Measurements from ENCODE around the gene TMEM244.

TMEM244 gene

GRCh38 chr6:129785047-129785755, 75.9 kb downstream of the TMEM244 start:
- Histone ChIP-seq H3K36me3 (ENCODE audit: control insufficient read depth, insufficient read depth, low read length, severe bottlenecking) (no peaks in the 10 kb centered on the region), H3K4me3 (ENCODE audit: low read length) (no peak overlapping the region), H3K9ac (ENCODE audit: low read length) (no peak overlapping the region), H3K27me3 (replicated peaks; ENCODE audit: control insufficient read depth, insufficient read depth, low read length) (no peaks in the 10 kb centered on the region), H3K9me3 (ENCODE audit: control insufficient read depth, low read length) (no peaks in the 10 kb centered on the region), H3K4me1 (ENCODE audit: control insufficient read depth, insufficient read depth, low read length) (peaks cover 3% of the 10 kb centered on the region)
- DNase-seq (ENCODE audit: low read depth), result no peak

Data from adipocyte (in vitro differentiated cells).